GM12864 (cell line): Measurements from ENCODE around the gene TAGAP.

Experiments
- DNase-seq: peaks from one replicate; pipeline ENCODE4 v3.0.0-alpha.2; 2011; ENCODE audit warnings: low read depth
- H3K4me3 ChIP-seq: 2 replicates; pipeline ENCODE4 v1.5.1; 2011; ENCODE audit warnings: mild to moderate bottlenecking, low read depth, low read length, control low read depth
- TF ChIP-seq, protein P1 (sequence below): IDR thresholded peaks from 2 replicates; pipeline ENCODE4 v1.5.1; 2011; ENCODE audit warnings: low read depth, mild to moderate bottlenecking, moderate library complexity, low read length, control low read depth, inconsistent platforms; ENCODE audit errors: missing control alignments

Gene TAGAP

DNA sequence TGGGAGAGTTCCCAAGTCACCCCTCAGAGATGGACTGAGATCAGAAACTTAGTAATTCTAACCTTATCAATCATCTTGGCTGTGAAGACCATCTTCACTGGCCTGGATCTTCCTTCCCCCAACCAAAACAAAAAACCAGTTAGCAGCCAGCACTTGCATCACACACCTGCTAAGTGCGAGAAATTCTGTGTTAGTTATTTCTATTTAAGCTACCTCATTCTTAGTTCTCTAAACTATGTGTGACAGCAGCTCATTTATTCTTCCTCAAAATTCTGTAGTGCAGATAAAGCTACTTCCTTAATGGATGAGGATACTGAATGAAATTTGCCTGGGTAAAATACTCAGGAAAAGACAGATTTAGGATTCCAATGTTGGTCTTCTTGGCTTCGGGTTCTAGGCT is 18.2 kb upstream of the TAGAP start:
- no peak for DNase-seq
- H3K4me3 ChIP-seq = no peak overlapping the region
- TF ChIP-seq, protein P1, sequence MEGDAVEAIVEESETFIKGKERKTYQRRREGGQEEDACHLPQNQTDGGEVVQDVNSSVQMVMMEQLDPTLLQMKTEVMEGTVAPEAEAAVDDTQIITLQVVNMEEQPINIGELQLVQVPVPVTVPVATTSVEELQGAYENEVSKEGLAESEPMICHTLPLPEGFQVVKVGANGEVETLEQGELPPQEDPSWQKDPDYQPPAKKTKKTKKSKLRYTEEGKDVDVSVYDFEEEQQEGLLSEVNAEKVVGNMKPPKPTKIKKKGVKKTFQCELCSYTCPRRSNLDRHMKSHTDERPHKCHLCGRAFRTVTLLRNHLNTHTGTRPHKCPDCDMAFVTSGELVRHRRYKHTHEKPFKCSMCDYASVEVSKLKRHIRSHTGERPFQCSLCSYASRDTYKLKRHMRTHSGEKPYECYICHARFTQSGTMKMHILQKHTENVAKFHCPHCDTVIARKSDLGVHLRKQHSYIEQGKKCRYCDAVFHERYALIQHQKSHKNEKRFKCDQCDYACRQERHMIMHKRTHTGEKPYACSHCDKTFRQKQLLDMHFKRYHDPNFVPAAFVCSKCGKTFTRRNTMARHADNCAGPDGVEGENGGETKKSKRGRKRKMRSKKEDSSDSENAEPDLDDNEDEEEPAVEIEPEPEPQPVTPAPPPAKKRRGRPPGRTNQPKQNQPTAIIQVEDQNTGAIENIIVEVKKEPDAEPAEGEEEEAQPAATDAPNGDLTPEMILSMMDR = no peak

DNA sequence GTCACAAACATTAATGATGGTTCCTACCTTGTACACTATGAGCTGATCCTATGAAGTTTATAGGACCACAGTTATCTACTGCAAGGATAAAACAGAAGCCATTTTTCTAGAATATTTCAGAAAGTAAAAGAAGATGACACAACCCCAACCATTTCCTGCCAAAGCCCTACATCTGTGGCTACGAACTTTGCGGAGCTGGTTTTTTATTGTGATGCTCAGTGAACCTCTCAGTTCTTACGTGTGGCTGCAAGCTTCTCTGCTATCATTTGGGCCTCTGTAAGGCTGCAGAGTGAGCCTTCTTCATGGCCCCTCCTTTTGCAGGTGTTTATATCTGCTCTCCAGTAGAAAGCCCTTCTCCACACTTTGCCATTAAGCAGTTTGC is 17.8 kb upstream of the TAGAP start:
- DNase-seq = no peak

GRCh38 chr6:159061805-159062563 is 17.2 kb upstream of the TAGAP start:
- DNase-seq = no peak
- TF ChIP-seq, protein P1 = no peak
- H3K4me3 ChIP-seq = no peak overlapping the region

More for the DNA sequence above, 17.8 kb upstream of the TAGAP start:
- TF ChIP-seq, protein P1 = no peak
- no peak overlapping the region for H3K4me3 ChIP-seq

GRCh38 chr6:159061146-159061545 is 16.4 kb upstream of the TAGAP start:
- no peak overlapping the region for H3K4me3 ChIP-seq
- DNase-seq = no peak
- TF ChIP-seq, protein P1 = no peak

DNA sequence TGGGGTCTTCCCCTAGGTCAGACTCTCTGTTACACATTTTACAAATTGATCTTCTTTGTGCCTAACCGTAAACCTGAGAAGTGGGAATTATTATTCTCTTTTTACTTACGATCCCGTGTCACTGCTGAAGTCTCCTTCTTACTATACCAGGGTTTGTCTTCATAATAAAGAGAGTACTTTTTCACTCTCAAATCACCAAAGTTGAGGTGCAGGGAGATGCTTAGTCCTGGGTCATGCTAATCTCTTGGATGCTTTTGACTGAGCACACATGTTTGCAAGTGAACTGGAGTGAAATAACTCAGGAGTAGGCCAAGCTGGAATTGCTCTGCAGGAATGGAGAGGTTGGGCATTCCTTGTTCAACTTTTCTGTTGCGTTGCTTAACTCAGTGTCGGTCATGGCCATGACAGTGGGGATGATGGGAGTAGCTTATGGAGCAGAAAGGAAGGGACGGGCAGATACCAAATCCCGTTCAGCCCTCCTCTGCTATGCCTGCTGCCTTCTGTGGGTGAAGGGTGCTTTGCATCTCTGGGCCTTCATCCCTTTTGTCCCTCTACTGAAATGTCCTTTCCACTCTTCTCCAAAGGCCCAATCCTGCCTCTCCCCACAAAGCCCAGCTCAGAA is 15.2 kb upstream of the TAGAP start:
- DNase-seq = no peak
- H3K4me3 ChIP-seq = no peak overlapping the region
- TF ChIP-seq, protein P1 = no peak

DNA sequence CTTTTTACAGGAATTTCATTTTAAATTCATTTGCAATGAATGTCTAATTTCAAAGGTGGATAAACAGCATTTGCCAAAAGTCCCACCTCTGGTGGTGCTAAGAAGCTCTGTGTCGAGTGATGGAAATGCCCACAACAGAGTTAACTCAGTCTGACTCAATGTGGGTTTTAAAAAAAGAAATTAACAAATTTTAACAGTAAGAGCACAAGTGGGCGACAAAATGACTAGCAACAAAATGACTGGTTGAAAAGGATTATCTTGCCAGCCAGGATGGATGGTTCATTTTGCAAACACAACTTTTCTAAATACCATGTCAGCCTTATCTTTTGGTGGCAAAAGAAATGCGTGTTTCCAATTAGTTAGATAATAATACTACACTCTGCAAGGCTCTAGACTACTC is 14.3 kb upstream of the TAGAP start:
- H3K4me3 ChIP-seq = no peak overlapping the region
- TF ChIP-seq, protein P1 = no peak
- no peak for DNase-seq
